GM19351 (cell line): Measurements from ENCODE around the gene DNASE1.
"Not testable (repeated sequence)": the region's sequence is repeated elsewhere in the genome, so short reads cannot be mapped to it uniquely, and the experiment has no call there.

Experiments used
- ATAC-seq: cut with Tn5 transposase; IDR thresholded peaks from one replicate; pipeline ENCODE4 v1.9.1; 2021; ENCODE audit warnings: mild to moderate bottlenecking, moderate library complexity; ENCODE audit not compliant: unreplicated experiment

DNASE1 gene

GRCh38 chr16:3654249-3654991, at the start of gene DNASE1:
Gene DNASE1 (plus strand): TSS chr16:3654691. CDS start chr16:3655374, 683 bp downstream.
- ATAC-seq = peak; percentile 47

GRCh38 chr16:3606441-3606840, 48.0 kb upstream of the DNASE1 start:
- ATAC-seq = no peak

- no peak for ATAC-seq
These were observed 47.3 kb upstream of the DNASE1 start for GRCh38 chr16:3607161-3607560.

- no peak for ATAC-seq
These were observed 46.9 kb upstream of the DNASE1 start for GRCh38 chr16:3607634-3608033.

- ATAC-seq = no peak
These were observed 46.4 kb upstream of the DNASE1 start for GRCh38 chr16:3608069-3608468.

- not testable (repeated sequence) for ATAC-seq
These were observed 45.5 kb upstream of the DNASE1 start for GRCh38 chr16:3608976-3609375.

- no peak for ATAC-seq
These were observed 44.4 kb upstream of the DNASE1 start for GRCh38 chr16:3609895-3610697.

- ATAC-seq = peak; percentile 10
These were observed 43.8 kb upstream of the DNASE1 start for GRCh38 chr16:3610698-3611145.

GRCh38 chr16:3611146-3611975, 43.1 kb upstream of the DNASE1 start, which contains the start of gene SLX4:
Gene SLX4 (minus strand): TSS chr16:3611606. CDS start chr16:3608964, 2,642 bp downstream.
- peak; percentile 73 for ATAC-seq

- ATAC-seq = no peak
These were observed 41.7 kb upstream of the DNASE1 start for GRCh38 chr16:3612510-3613466.

GRCh38 chr16:3618769-3619141, 35.7 kb upstream of the DNASE1 start:
- no peak for ATAC-seq

- ATAC-seq = no peak
These were observed 30.8 kb upstream of the DNASE1 start for GRCh38 chr16:3623642-3624041.

- ATAC-seq = no peak
These were observed 29.2 kb upstream of the DNASE1 start for GRCh38 chr16:3625331-3625730.

GRCh38 chr16:3625911-3626732, 28.4 kb upstream of the DNASE1 start:
- peak; percentile 57 for ATAC-seq

GRCh38 chr16:3637371-3637923, 17.0 kb upstream of the DNASE1 start:
- ATAC-seq = no peak

GRCh38 chr16:3638916-3639644, 15.4 kb upstream of the DNASE1 start:
- ATAC-seq = no peak

GRCh38 chr16:3640207-3640606, 14.3 kb upstream of the DNASE1 start:
- no peak for ATAC-seq
